GM12874 (cell line): ENCODE data around the gene TMEM108.

ENCODE experiments used
- CTCF ChIP-seq: IDR thresholded peaks from 2 replicates; pipeline ENCODE4 v1.5.1; 2011; ENCODE audit warnings: low read depth, mild to moderate bottlenecking, control low read depth, low read length, moderate library complexity; ENCODE audit not compliant: insufficient read depth

Gene TMEM108

GRCh38 chr3:133041524-133041829 lies 3.3 kb downstream of the TMEM108 start:
- TF ChIP-seq CTCF, result no peak

GRCh38 chr3:133042778-133043177 lies 4.6 kb downstream of the TMEM108 start:
- no peak for TF ChIP-seq CTCF

- no peak for TF ChIP-seq CTCF
Observed at GRCh38 chr3:133047980-133048379, 9.8 kb downstream of the TMEM108 start.

- TF ChIP-seq CTCF, result no peak
Observed at GRCh38 chr3:133049491-133049890, 11.3 kb downstream of the TMEM108 start.

- TF ChIP-seq CTCF, result no peak
Observed at GRCh38 chr3:133050891-133051290, 12.7 kb downstream of the TMEM108 start.

- TF ChIP-seq CTCF, result no peak
Observed at GRCh38 chr3:133053532-133053931, 15.3 kb downstream of the TMEM108 start.

GRCh38 chr3:133054586-133054985 lies 16.4 kb downstream of the TMEM108 start:
- TF ChIP-seq CTCF, result no peak

- no peak for TF ChIP-seq CTCF
Observed at GRCh38 chr3:133055339-133055738, 17.1 kb downstream of the TMEM108 start.
